Peyer's patch (tissue), 4 donors: ENCODE measurements around the gene TAPBPL.

Experiments
- POLR2A ChIP-seq, 2 donors: fragments of 450-650 bp; IDR thresholded peaks; one replicate each; pipeline ENCODE4 v1.5.1; 2017; ENCODE audit warnings: antibody characterized with exemption in 2 of 2, mild to moderate bottlenecking in 2 of 2, moderate library complexity in 2 of 2
- TF ChIP-seq, protein P1 (sequence below), 6 experiments: fragments of 450-650 bp in 4 of 6; fragments of 200-600 bp in 2 of 6; sonication (generic) in 1 of 6; IDR thresholded peaks; one replicate each; pipeline ENCODE4 v1.5.1; 2017 to 2019; ENCODE audit warnings: antibody characterized with exemption in 6 of 6, mild to moderate bottlenecking in 3 of 6, moderate library complexity in 1 of 6

DNA sequence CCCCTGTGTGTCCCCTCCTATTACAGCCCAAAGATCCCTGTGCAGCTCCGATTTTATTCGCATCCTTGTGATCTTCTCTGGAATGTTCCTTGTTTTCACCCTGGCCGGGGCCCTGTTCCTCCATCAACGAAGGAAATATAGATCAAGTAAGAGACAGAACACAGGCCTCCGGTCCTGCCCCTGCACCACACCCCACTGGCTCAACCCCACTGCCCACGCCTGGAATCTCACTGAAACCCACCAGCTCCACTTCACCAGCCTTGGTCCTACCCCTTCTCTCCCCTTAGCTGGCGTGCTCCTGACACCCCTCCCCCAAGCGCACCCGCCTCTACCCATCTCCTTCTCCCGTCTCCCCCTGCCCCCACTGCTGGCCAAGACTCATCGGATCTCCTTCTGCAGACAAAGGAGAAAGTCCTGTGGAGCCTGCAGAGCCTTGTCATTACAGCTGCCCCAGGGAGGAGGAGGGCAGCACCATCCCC is 934 bp upstream of the TAPBPL start:
- TF ChIP-seq, protein P1, sequence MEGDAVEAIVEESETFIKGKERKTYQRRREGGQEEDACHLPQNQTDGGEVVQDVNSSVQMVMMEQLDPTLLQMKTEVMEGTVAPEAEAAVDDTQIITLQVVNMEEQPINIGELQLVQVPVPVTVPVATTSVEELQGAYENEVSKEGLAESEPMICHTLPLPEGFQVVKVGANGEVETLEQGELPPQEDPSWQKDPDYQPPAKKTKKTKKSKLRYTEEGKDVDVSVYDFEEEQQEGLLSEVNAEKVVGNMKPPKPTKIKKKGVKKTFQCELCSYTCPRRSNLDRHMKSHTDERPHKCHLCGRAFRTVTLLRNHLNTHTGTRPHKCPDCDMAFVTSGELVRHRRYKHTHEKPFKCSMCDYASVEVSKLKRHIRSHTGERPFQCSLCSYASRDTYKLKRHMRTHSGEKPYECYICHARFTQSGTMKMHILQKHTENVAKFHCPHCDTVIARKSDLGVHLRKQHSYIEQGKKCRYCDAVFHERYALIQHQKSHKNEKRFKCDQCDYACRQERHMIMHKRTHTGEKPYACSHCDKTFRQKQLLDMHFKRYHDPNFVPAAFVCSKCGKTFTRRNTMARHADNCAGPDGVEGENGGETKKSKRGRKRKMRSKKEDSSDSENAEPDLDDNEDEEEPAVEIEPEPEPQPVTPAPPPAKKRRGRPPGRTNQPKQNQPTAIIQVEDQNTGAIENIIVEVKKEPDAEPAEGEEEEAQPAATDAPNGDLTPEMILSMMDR (IDR thresholded peaks at IDR 0.05) = no peak
- no peak for TF ChIP-seq POLR2A (IDR thresholded peaks at IDR 0.05)
